SK-N-SH (cell line): ENCODE results near the gene ITM2C. TPM values are rescaled to one million over a fixed set of nuclear protein-coding genes. Genes with fewer than 3 reads are reported as not detected.

Experiments used
- CTCF ChIA-PET: fragments of 300-600, 350-600 bp; formaldehyde crosslinking; extraction: SDS; loops from one replicate; lab custom pipeline; 2021; lab: Yijun Ruan, JAX
- POLR2A ChIA-PET: fragments of 350-600 bp; sonication (Branson Sonifier 250); formaldehyde crosslinking; extraction: SDS; loops from one replicate; lab custom pipeline; 2020; ENCODE audit warnings: antibody characterized with exemption, inconsistent platforms; lab: Yijun Ruan, JAX
- DNase-seq: peaks from one replicate; pipeline ENCODE4 v3.0.0; 2012
- H2AFZ ChIP-seq: fragments of 200-600 bp; sonication (generic); 2 replicates; pipeline ENCODE4 v1.8.1; 2016; ENCODE audit warnings: antibody characterized with exemption, mild to moderate bottlenecking, low read depth
- H3F3A ChIP-seq: fragments of 200-600 bp; sonication (generic); replicated peaks from 2 replicates; pipeline ENCODE3; 2016; ENCODE audit warnings: antibody characterized with exemption, mild to moderate bottlenecking; ENCODE audit not compliant: insufficient read depth
- H3K27ac ChIP-seq, 2 experiments: fragments of 200-500 bp in 1 of 2; fragments of 200-600 bp in 1 of 2; sonication (Bioruptor generic) in 1 of 2; sonication (generic), shearing (Covaris generic) in 1 of 2; 2 replicates each; pipeline versions ENCODE4 v1.5.1 to v1.6.1; 2014 to 2016; ENCODE audit warnings: low read depth in 2 of 2, inconsistent platforms in 1 of 2, low read length in 1 of 2, mild to moderate bottlenecking in 1 of 2, mixed read lengths in 1 of 2
- H3K27me3 ChIP-seq: fragments of 200-600 bp; sonication (generic), shearing (Covaris generic); 2 replicates; pipeline ENCODE4 v1.6.1; 2016; ENCODE audit warnings: mixed run types; ENCODE audit not compliant: insufficient read depth
- H3K36me3 ChIP-seq, 2 experiments: fragments of 200-500 bp in 1 of 2; fragments of 200-600 bp in 1 of 2; sonication (Bioruptor generic) in 1 of 2; sonication (generic) in 1 of 2; replicated peaks in 1 of 2; 2 replicates each; pipeline versions ENCODE3 to v1.5.1; 2014 to 2016; ENCODE audit warnings: low read length in 1 of 2, mild to moderate bottlenecking in 1 of 2; ENCODE audit not compliant: insufficient read depth in 2 of 2, control insufficient read depth in 1 of 2
- H3K4me1 ChIP-seq, 2 experiments: fragments of 200-500 bp in 1 of 2; fragments of 200-600 bp in 1 of 2; sonication (Bioruptor generic) in 1 of 2; sonication (generic), shearing (Covaris generic) in 1 of 2; 2 replicates each; pipeline versions ENCODE4 v1.5.1 to v1.6.1; 2014 to 2016; ENCODE audit warnings: low read depth in 1 of 2, low read length in 1 of 2, mixed run types in 1 of 2; ENCODE audit not compliant: insufficient read depth in 2 of 2, control insufficient read depth in 1 of 2
- H3K4me2 ChIP-seq: fragments of 200-600 bp; sonication (generic), shearing (Covaris generic); 2 replicates; pipeline ENCODE4 v1.6.1; 2017; ENCODE audit warnings: mixed run types
- H3K4me3 ChIP-seq, 2 experiments: fragments of 200-500 bp in 1 of 2; fragments of 200-600 bp in 1 of 2; sonication (Bioruptor generic) in 1 of 2; sonication (generic), shearing (Covaris generic) in 1 of 2; 2 replicates each; pipeline versions ENCODE4 v1.5.1 to v1.8.1; 2014 to 2016; ENCODE audit warnings: low read depth in 2 of 2, inconsistent platforms in 1 of 2, low read length in 1 of 2, mild to moderate bottlenecking in 1 of 2, mixed read lengths in 1 of 2, moderate library complexity in 1 of 2
- H3K79me2 ChIP-seq: fragments of 200-600 bp; sonication (generic); 2 replicates; pipeline ENCODE4 v1.8.1; 2017; ENCODE audit warnings: mild to moderate bottlenecking; ENCODE audit not compliant: insufficient read depth
- H3K9ac ChIP-seq: fragments of 200-600 bp; sonication (generic); 2 replicates; pipeline ENCODE4 v1.6.1; 2017; ENCODE audit warnings: mixed run types
- H3K9me2 ChIP-seq: fragments of 200-600 bp; sonication (generic); 2 replicates; pipeline ENCODE4 v1.6.1; 2017; ENCODE audit warnings: mixed run types
- H3K9me3 ChIP-seq: fragments of 200-600 bp; sonication (generic); 2 replicates; pipeline ENCODE4 v1.6.1; 2017; ENCODE audit warnings: mixed run types, mild to moderate bottlenecking, moderate library complexity
- H4K20me1 ChIP-seq: fragments of 200-600 bp; sonication (generic); 2 replicates; pipeline ENCODE4 v1.6.1; 2017; ENCODE audit warnings: mild to moderate bottlenecking, mixed run types; ENCODE audit not compliant: insufficient read depth
- CHD2 ChIP-seq: fragments of 150-350 bp; IDR thresholded peaks from 2 replicates; pipeline ENCODE4 v1.6.1; 2018; ENCODE audit warnings: low read length; ENCODE audit not compliant: partially characterized antibody
- EP300 ChIP-seq, 2 experiments: IDR thresholded peaks; 2 replicates each; pipeline versions ENCODE4 v1.4.0 to v1.6.1; 2012; ENCODE audit warnings: borderline replicate concordance in 1 of 2, low read depth in 1 of 2, low read length in 1 of 2
- FOXM1 ChIP-seq: IDR thresholded peaks from 2 replicates; pipeline ENCODE4 v1.4.0; 2012; ENCODE audit warnings: low read depth, mild to moderate bottlenecking
- GABPA ChIP-seq: IDR thresholded peaks from 2 replicates; pipeline ENCODE4 v1.4.0; 2012; ENCODE audit warnings: low read depth, mild to moderate bottlenecking
- GATA2 ChIP-seq: sonication (generic); formaldehyde crosslinking; IDR thresholded peaks from 2 replicates; pipeline ENCODE4 v1.5.0; 2020; ENCODE audit warnings: mild to moderate bottlenecking, missing genetic modification reagents
- MXI1 ChIP-seq: IDR thresholded peaks from 2 replicates; pipeline ENCODE4 v1.6.1; 2012; ENCODE audit warnings: mild to moderate bottlenecking, low read depth, low read length, improper control_type of control experiment
- RCOR1 ChIP-seq: fragments of 150-350 bp; IDR thresholded peaks from 2 replicates; pipeline ENCODE4 v1.6.1; 2017; ENCODE audit warnings: antibody characterized with exemption, low read length
- REST ChIP-seq: IDR thresholded peaks from 2 replicates; pipeline ENCODE4 v1.6.1; 2012; ENCODE audit warnings: mild to moderate bottlenecking, low read depth, low read length, moderate library complexity
- RFX5 ChIP-seq: IDR thresholded peaks from 2 replicates; pipeline ENCODE4 v1.6.1; 2012; ENCODE audit warnings: mild to moderate bottlenecking, improper control_type of control experiment, low read length
- RXRA ChIP-seq: IDR thresholded peaks from 2 replicates; pipeline ENCODE4 v1.4.0; 2012; ENCODE audit warnings: low read depth, mild to moderate bottlenecking, borderline replicate concordance
- SIN3A ChIP-seq: IDR thresholded peaks from 2 replicates; pipeline ENCODE4 v1.6.1; 2012; ENCODE audit warnings: low read depth, mild to moderate bottlenecking, low read length, moderate library complexity, borderline replicate concordance
- TCF12 ChIP-seq: IDR thresholded peaks from 2 replicates; pipeline ENCODE4 v1.4.0; 2012
- WGBS: methylation state at CpG from one replicate; pipeline ENCODE4 v1.1.6; 2017; ENCODE audit warnings: low lambda C conversion rate; 5-methylcytosine and 5-hydroxymethylcytosine counted together
- polyA plus RNA-seq, 3 experiments: library from polyadenylated mRNA; depleted of rRNA; stranded (reverse); fragments of >200 nt; gene quantifications; 2 replicates each; pipeline ENCODE4 v1.2.3, GENCODE V29; 2012
- TF ChIP-seq, protein P1 (sequence below): fragments of 150-350 bp; IDR thresholded peaks from 2 replicates; pipeline ENCODE4 v1.6.1; 2016; ENCODE audit warnings: mild to moderate bottlenecking, low read depth, low read length
- TF ChIP-seq, protein P2 (sequence below): fragments of 150-350 bp; IDR thresholded peaks from 2 replicates; pipeline ENCODE4 v1.6.1; 2017; ENCODE audit warnings: antibody characterized with exemption, low read length, low read depth, borderline replicate concordance

ITM2C gene
- polyA plus RNA-seq, 1 of the 3 experiments (the other 2 are of a cell fraction) = 288 TPM

GRCh38 chr2:230861552-230862255 is 3.0 kb upstream of the ITM2C start (continued):
- TF ChIP-seq REST (no peak), TCF12 (no peak), RFX5 (no peak), RXRA (no peak), GATA2 (CRISPR knock-in tag) (no peak), MXI1 (no peak), EP300 (IDR thresholded peaks at IDR 0.05; ENCODE audit: borderline replicate concordance in 1 of 2, low read depth in 1 of 2, low read length in 1 of 2) (no peak)
- TF ChIP-seq, protein P1, sequence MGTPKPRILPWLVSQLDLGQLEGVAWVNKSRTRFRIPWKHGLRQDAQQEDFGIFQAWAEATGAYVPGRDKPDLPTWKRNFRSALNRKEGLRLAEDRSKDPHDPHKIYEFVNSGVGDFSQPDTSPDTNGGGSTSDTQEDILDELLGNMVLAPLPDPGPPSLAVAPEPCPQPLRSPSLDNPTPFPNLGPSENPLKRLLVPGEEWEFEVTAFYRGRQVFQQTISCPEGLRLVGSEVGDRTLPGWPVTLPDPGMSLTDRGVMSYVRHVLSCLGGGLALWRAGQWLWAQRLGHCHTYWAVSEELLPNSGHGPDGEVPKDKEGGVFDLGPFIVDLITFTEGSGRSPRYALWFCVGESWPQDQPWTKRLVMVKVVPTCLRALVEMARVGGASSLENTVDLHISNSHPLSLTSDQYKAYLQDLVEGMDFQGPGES = no peak

DNA sequence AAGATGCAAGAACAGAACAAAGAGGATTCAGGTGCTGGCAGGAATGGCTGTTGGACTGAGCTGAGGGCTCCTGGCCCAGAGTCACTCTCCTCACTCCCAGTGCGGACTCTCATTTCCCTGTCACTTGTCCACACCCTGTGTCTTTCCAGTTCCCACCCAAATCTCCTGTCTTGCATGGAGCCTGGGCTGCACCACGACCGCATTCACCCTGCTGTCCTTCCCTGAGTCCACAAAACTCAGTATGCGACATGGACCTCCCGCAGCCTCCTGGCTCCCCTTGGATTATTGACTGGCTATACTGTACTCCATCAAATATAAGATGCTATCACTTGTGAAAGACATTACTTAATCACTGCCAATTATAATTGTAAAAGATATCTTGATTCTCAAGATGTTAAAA is 2.5 kb upstream of the ITM2C start:
- H3K4me3 ChIP-seq = no peak overlapping the region
- no peaks in the 10 kb centered on the region for H3K9me2 ChIP-seq
- peaks cover 9% of the 10 kb centered on the region for H3F3A ChIP-seq
- peaks cover 14 to 17% of the 10 kb centered on the region in 2 experiments for H3K4me1 ChIP-seq
- TF ChIP-seq RFX5 (no peak), GABPA (no peak), CHD2 (no peak), RCOR1 (no peak), FOXM1 (no peak), REST (no peak), SIN3A (no peak)
- TF ChIP-seq, protein P1 = no peak
- TF ChIP-seq, protein P2, sequence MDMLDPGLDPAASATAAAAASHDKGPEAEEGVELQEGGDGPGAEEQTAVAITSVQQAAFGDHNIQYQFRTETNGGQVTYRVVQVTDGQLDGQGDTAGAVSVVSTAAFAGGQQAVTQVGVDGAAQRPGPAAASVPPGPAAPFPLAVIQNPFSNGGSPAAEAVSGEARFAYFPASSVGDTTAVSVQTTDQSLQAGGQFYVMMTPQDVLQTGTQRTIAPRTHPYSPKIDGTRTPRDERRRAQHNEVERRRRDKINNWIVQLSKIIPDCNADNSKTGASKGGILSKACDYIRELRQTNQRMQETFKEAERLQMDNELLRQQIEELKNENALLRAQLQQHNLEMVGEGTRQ = no peak
- no peaks in the 10 kb centered on the region for H3K36me3 ChIP-seq
- no peaks in the 10 kb centered on the region for H3K9me3 ChIP-seq
- no peak overlapping the region for H3K9ac ChIP-seq
- H4K20me1 ChIP-seq = 0 out of 2 replicates have a peak, but pooled peaks cover 9% of the 10 kb centered on the region
- no peaks in the 10 kb centered on the region; the same call in 1 of the 2 replicates for H3K27me3 ChIP-seq
- CTCF ChIA-PET = interaction anchor here (1.0 to 2.2 kb wide), 3 partner anchors 14 to 52 kb away, joined by 4 to 17 read pairs (median 6); no protein-coding TSS in a partner anchor
- POLR2A ChIA-PET = interaction anchor here (1.3 kb wide), 1 partner anchor 9 kb away, joined by 3 read pairs; no protein-coding TSS in a partner anchor
- WGBS = 85% methylated on average over 5 of the region's 5 CpGs
- no peak overlapping the region for H3K4me2 ChIP-seq
- no peaks in the 10 kb centered on the region for H3K79me2 ChIP-seq
- H2AFZ ChIP-seq = no peak overlapping the region
- H3K27ac ChIP-seq = no peak overlapping the region
- DNase-seq = no peak
